Measurements from ENCODE around the gene GHRHR.

GHRHR gene

DNA sequence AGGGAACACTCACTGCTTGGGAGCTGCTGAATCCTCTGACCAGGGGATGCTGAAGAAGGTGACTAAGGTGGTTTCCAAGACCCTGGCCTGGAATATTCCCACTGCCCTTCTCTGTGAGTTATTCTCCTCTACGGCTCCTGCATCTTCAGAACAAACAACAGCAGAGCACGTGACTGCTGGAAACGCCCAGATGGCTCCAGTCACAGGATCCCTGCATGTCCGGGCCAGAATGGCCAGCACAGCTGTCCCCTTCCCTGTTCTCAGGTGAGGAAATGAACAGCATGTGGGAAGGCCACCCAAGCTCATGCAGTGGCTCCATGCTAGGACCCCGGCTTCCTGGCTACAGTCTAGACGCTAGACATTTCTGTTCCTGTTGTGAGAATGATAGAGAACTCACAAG, 43.1 kb downstream of the GHRHR start:
- ChIA-PET CTCF (interaction anchor here (0.6 kb wide), 1 partner anchor 23 kb away, joined by 4 read pairs; no protein-coding TSS in a partner anchor), POLR2A (ENCODE audit: low non-redundant PET) (no interaction called here)
- TF ChIP-seq, protein P1, sequence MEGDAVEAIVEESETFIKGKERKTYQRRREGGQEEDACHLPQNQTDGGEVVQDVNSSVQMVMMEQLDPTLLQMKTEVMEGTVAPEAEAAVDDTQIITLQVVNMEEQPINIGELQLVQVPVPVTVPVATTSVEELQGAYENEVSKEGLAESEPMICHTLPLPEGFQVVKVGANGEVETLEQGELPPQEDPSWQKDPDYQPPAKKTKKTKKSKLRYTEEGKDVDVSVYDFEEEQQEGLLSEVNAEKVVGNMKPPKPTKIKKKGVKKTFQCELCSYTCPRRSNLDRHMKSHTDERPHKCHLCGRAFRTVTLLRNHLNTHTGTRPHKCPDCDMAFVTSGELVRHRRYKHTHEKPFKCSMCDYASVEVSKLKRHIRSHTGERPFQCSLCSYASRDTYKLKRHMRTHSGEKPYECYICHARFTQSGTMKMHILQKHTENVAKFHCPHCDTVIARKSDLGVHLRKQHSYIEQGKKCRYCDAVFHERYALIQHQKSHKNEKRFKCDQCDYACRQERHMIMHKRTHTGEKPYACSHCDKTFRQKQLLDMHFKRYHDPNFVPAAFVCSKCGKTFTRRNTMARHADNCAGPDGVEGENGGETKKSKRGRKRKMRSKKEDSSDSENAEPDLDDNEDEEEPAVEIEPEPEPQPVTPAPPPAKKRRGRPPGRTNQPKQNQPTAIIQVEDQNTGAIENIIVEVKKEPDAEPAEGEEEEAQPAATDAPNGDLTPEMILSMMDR (conservative IDR thresholded peaks at IDR 0.05; ENCODE audit: low read depth), result no peak
- no peak overlapping the region for H3K27ac ChIP-seq
- no peak for DNase-seq (ENCODE audit: low spot score)

DNA sequence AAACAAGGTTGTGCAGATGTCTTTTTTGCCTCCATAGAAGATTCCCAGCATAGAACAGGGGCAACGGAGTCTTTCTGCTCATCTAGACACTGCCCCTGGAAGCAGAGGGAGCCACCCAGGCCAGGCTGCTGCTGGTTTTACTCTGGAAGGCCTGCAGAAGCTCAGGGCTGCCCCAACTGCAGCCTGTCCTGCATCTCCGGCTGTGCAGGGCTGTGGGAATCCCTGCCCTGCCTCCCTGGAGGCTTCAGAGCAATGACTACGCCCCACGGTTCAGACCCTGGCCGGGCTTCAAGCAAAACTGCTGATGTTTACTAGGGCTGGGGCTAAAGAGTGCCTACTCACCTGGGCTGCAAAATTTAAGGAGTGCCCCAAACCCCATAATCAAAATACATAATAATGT, 43.9 kb downstream of the GHRHR start:
- TF ChIP-seq, protein P1 (conservative IDR thresholded peaks at IDR 0.05; ENCODE audit: low read depth), result no peak
- POLR2A ChIA-PET (ENCODE audit: low non-redundant PET), result no interaction called here
- no peak for DNase-seq (ENCODE audit: low spot score)
- CTCF ChIA-PET, result interaction anchor here (1.0 kb wide), 1 partner anchor 29 kb away, joined by 3 read pairs; no protein-coding TSS in a partner anchor
- no peak overlapping the region for H3K27ac ChIP-seq

DNA sequence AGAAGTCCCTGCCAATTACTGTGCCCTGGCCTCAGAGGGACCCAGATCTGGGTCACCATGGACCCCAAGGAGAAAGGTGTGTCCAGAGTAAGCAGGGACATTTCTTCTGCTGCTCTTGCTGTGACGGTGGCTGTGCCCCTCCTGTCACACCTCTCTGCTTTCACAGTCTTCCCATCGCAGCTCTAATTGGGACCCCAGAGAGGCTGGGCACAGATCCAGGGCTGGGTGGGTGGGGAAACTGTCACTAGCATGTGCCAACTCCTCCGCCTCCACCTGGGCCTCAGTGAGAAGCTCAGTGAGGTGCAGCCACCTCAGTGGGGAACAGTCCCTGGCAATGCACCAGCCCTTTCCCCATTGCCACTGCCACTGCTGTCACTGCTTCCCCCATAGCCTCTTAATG, 51.1 kb downstream of the GHRHR start:
- TF ChIP-seq, protein P1 (conservative IDR thresholded peaks at IDR 0.05; ENCODE audit: low read depth), result no peak
- H3K27ac ChIP-seq, result no peak overlapping the region
- ChIA-PET POLR2A (ENCODE audit: low non-redundant PET) (no interaction called here), CTCF (no interaction called here)
- no peak for DNase-seq (ENCODE audit: low spot score)

DNA sequence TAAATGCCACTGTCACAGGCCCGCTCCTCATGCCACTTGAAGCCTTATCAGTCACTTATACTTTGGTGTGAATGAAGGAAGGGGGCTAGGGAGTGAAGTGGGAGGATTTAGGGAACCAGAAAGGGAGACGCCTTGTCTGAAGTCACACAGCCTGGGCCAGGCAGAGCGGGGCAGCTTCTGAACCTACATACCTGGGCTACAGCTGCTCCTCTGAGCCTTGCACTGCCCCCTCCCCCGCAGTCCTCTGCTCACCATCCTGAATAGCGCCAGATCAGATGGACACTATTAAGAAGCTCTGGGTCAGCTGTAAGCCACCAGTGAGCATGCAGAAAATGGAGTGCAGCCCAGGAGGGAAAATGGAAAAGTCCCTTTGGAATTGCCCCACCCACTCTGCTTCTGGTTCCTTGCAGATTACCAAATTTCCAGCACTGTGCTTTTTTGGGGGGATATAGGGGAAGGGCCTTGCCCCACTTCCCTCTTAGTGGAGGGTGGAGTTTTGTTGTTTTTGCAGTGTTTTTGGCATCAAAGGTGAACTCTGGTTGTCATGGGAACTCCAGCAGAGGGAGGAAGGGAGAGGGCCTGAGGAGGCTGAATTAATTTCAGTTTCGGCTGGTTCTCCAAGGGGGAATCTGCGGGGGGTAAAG, 53.4 kb downstream of the GHRHR start:
- no peak for DNase-seq (ENCODE audit: low spot score)
- TF ChIP-seq, protein P1 (conservative IDR thresholded peaks at IDR 0.05; ENCODE audit: low read depth), result no peak
- POLR2A ChIA-PET (ENCODE audit: low non-redundant PET), result no interaction called here
- CTCF ChIA-PET, result no interaction called here
- H3K27ac ChIP-seq, result no peak overlapping the region

- CTCF ChIA-PET, result no interaction called here
- H3K27ac ChIP-seq, result no peak overlapping the region
- no peak for DNase-seq (ENCODE audit: low spot score)
- TF ChIP-seq, protein P1 (conservative IDR thresholded peaks at IDR 0.05; ENCODE audit: low read depth), result no peak
- POLR2A ChIA-PET (ENCODE audit: low non-redundant PET), result no interaction called here
Measured at GRCh38 chr7:31017721-31018120, 54.0 kb downstream of the GHRHR start.

- no peak for DNase-seq (ENCODE audit: low spot score)
- H3K27ac ChIP-seq, result no peak overlapping the region
- POLR2A ChIA-PET (ENCODE audit: low non-redundant PET), result no interaction called here
- CTCF ChIA-PET, result interaction anchor here (0.8 kb wide), 1 partner anchor 15 kb away, joined by 3 read pairs; no protein-coding TSS in a partner anchor
- TF ChIP-seq, protein P1 (conservative IDR thresholded peaks at IDR 0.05; ENCODE audit: low read depth), result no peak
Measured at GRCh38 chr7:31019509-31019908, 55.8 kb downstream of the GHRHR start.
